GM21529 (cell line): ENCODE results near the gene CD226.
"Not testable (repeated sequence)": the region's sequence is repeated elsewhere in the genome, so short reads cannot be mapped to it uniquely, and the experiment has no call there.

Source experiments
- ATAC-seq: cut with Tn5 transposase; IDR thresholded peaks from one replicate; pipeline ENCODE4 v1.9.1; 2021; ENCODE audit not compliant: unreplicated experiment

The CD226 gene

GRCh38 chr18:69916412-69916811 lies 31.3 kb downstream of the CD226 start:
- no peak for ATAC-seq

DNA sequence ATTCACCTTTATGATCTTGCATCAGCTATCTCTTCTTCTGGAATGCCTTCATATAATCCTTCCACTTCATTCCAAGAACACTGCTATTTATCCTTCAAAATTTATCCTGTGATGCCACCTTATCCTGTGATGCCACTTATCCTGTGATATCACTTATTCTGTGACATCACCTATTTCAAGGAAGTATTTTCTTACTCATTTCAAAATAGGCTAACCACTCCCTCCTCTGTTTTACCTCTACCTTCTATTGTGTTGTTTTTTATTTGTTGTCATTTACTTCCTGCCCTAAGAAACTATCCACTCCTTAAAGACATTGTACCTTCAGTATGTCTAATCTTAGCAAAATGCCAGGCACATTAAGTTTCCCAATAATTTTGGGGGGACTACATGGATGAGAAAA lies 38.8 kb downstream of the CD226 start:
- no peak for ATAC-seq

DNA sequence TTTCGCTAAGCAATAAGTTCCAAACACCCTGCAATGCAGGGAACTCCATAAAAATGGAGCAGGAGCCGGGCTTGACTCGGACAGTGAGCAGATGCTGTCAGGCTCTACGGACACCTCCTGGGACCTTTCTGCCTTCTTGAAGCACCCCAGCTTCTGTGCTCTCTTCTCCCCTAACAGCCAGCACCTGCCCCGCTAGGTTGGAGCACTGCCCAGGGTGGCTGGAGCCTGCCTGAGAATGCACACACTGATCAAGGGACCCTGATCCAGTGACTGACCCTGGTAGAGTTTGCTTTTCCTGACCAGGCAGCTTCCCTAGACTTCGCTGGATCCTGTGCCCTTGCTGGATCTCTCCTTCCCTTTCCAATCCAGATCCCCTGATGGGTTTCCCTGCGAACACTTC lies 40.9 kb downstream of the CD226 start:
- no peak for ATAC-seq

GRCh38 chr18:69900941-69901340 lies 46.7 kb downstream of the CD226 start:
- ATAC-seq: no peak

- ATAC-seq: not testable (repeated sequence)
Measured at GRCh38 chr18:69899154-69899923, 48.3 kb downstream of the CD226 start.

GRCh38 chr18:69898241-69898861 lies 49.3 kb downstream of the CD226 start:
- ATAC-seq: peak; percentile 45

- ATAC-seq: peak; percentile 24
Measured at GRCh38 chr18:69897397-69898108, 50.1 kb downstream of the CD226 start.

DNA sequence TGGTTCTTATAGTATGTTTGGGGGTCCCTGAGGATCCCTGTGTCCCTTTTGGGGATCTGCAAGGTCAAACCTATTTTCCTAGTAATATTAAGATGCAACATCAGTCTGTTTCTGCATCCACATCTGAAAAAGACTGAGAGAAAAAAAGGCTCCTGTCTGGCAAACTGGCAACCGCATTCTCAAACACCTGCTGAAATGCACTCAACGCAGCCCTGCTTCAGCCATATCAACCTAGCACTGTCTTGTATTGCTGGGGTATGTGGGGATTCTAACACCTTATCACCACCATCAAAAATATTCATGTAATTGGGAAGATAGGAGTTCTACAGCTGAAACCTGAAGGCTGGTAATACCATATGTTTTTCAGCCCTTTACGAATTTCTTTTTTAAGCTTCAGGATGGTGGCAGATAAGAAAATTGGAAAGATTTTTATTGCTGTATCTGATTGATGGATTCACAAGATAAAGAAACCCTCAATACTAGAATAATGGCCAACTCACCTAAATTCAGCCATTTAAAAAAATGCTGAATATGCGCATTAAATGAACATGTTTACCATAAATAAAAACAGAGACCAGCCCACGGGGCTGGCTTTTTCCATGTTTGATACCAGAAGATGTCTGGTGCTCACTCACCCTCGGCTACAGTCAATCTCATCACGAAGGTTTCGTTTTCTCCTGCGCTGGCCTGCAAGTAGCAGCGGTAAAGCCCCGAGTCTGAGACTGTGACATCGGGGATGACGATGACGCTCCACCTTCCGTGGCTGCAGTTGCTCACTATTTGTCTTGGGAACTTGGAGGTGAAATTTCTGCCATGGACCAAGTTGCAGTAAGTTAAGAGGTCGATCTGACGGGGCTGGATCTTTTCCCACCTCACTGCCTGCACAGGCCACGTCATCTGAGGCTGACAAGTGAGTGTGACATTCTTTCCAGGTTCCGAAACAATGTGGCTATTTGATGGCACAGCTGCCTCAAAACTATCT lies 52.3 kb downstream of the CD226 start:
- ATAC-seq: no peak

- no peak for ATAC-seq
Measured at GRCh38 chr18:69894467-69894866, 53.2 kb downstream of the CD226 start.

- ATAC-seq: no peak
Measured at GRCh38 chr18:69890558-69890957, 57.1 kb downstream of the CD226 start.

- ATAC-seq: no peak
Measured at GRCh38 chr18:69889009-69889408, 58.7 kb downstream of the CD226 start.

- no peak for ATAC-seq
Measured at GRCh38 chr18:69887256-69887655, 60.4 kb downstream of the CD226 start.

GRCh38 chr18:69885841-69886531 lies 61.7 kb downstream of the CD226 start:
- peak; percentile 76 for ATAC-seq

DNA sequence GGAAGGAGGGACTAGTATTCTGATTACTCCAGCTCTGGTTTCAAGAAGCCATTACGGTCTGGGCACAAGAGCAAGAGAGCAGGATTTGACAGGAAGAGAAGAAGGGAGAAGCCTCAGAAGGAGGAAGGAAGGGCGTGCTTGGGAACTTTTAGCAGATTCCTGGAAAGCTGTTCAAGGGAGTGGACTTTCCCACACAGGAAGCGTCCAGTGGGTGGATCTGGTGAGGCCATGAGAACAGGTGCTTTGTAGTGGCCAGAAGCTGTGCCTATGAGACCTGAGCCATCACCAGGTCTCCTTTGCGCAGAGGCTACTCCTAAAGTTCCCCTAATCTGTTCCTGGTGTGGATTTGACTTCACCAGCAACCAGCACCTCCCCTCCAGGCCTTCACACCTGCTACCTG lies 62.3 kb downstream of the CD226 start:
- no peak for ATAC-seq

GRCh38 chr18:69883781-69884180 lies 63.9 kb downstream of the CD226 start:
- no peak for ATAC-seq

DNA sequence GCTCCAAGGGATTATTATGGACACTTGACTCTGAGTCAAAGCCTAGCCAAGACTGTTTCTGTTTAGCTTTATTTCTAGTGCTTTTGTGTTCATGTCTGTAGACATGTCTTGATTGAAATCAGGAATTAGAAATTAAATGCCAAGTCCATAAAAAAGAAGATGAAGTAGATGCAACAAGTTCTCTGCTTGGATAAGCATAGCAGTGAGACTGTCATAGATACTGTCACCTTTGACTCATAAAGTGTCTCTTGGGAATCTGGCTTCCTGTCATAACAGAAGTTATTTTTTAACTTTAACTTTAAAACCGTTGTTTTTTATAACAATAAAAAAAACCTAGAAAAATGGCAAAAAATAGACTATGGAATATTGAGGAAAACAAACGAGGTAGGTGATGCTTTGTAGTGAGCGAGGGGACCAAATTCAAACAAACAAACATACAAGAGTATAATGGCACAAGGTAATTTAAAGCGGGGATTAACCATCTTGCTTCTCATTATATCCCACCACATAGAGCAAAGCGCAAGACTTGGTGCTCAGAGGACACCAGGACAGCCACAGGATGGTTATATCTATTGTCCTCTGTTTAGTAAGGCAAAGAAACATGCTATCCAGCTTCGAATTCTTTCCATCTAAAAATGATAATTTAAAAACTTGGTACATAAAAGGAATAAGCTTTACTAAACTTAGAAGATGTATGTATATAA lies 64.6 kb downstream of the CD226 start:
- peak; percentile 45 for ATAC-seq

DNA sequence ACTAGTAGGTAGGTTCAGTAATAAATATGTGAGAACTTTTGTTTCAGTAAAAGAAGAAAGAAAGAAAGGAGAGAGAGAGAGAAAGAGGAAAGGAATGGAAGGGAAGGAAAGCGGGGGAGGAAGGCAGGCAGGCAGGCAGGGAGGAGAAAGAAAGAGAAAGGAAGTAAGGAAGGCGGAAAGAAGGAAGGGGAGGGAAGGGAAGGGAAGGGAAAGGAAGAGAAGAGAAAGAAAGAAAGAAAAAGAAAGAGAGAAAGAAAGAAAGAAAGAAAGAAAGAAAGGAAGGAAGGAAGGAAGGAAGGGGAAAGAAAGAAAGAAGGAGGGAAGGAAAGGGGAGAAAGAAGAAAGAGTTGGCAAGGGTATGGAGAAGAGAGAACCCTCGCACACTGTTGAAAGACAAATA lies 67.6 kb downstream of the CD226 start:
- no peak for ATAC-seq

DNA sequence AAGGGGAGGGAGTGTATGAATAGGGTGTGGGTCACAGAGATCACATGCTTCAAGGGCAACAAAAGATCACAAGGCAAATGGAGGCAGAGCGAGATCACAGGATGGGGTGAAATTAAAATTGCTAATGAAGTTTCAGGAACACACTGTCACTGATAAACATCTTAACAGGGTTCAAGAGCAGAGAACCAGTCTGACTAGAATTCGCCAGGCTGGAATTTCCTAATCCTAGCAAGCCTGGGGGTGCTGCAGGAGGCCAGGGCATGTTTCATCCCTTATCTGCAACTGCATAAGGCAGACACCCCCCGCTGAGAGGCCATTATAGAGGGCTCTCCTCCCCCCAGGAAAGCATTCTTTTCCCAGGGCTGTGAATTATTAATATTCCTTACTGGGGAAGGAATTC lies 68.6 kb downstream of the CD226 start:
- not testable (repeated sequence) for ATAC-seq

DNA sequence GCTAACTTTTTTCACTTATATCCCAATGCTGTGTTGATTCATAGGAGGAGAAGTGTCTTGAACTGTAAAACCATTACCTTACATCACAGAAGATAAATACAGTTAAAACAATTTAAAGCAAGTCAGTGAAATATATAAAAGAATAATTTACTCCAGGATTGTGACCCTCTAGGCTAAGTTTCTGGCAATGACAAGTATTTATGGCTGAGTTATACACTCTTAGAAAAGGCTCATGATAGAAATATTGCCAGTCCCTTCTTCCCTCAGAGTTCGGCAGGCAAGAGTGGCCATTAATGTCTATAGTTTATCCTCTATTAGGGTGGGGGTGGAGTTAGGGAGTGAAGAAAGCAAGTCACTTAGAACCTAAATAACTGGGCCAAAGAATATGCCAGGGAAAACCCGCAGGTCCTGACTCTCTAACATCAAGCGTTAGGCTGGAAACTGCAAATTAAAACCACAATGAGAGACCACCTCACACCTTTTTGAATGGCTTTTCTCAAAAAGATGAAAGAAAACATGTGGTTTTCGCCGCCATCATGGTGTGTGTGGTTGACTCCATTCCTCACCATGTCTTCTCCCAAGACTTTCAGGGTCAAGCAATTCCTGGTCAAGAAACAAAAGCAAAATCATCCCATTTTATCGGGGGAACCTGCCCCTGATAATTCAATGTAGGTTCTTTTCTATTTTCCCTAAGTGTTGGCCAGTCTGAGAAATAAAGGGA lies 69.3 kb downstream of the CD226 start:
- no peak for ATAC-seq
